WTC11 (cell line): Measurements from ENCODE around the gene PDGFRB. TPM values are rescaled to one million over a fixed set of nuclear protein-coding genes. Genes with fewer than 3 reads are reported as not detected.

Experiments
- ATAC-seq: fragments of 200-7000 bp; cut with Tn5 transposase; 2 replicates; pipeline ENCODE4 v1.10.0; 2021; ENCODE audit warnings: mild to moderate bottlenecking, moderate library complexity
- CTCF ChIA-PET: fragments of 300-600 bp; sonication (Branson Sonifier 250); formaldehyde crosslinking; loops from one replicate; lab custom pipeline; 2021; ENCODE audit warnings: antibody characterized with exemption; lab: Charles Lee
- POLR2A ChIA-PET: fragments of 350-600 bp; sonication (Branson Sonifier 250); formaldehyde crosslinking; loops from one replicate; lab custom pipeline; 2021; ENCODE audit warnings: antibody characterized with exemption; lab: Charles Lee
- DNase-seq: peaks from one replicate; pipeline ENCODE4 v3.0.0; 2021; ENCODE audit warnings: low spot score
- H3K27ac Mint-ChIP-seq: 2 replicates; pipeline ENCODE4 v1.8.0; 2021; ENCODE audit warnings: mixed read lengths
- H3K27me3 Mint-ChIP-seq: 2 replicates; pipeline ENCODE4 v1.8.0; 2021; ENCODE audit warnings: low read depth, mild to moderate bottlenecking, moderate library complexity, mixed read lengths
- H3K36me3 Mint-ChIP-seq: 2 replicates; pipeline ENCODE4 v1.8.0; 2021; ENCODE audit warnings: mixed read lengths
- H3K4me1 Mint-ChIP-seq: 2 replicates; pipeline ENCODE4 v1.8.0; 2022; ENCODE audit warnings: mixed read lengths
- H3K4me3 Mint-ChIP-seq: 2 replicates; pipeline ENCODE4 v1.8.0; 2021; ENCODE audit warnings: mild to moderate bottlenecking, moderate library complexity, mixed read lengths
- H3K9me3 Mint-ChIP-seq: 2 replicates; pipeline ENCODE4 v1.8.0; 2021; ENCODE audit warnings: mixed read lengths
- AFF4 ChIP-seq: sonication (generic); formaldehyde crosslinking; IDR thresholded peaks from 2 replicates; pipeline ENCODE4 v1.8.1; 2023; ENCODE audit warnings: mild to moderate bottlenecking, missing genetic modification reagents, borderline replicate concordance
- AR ChIP-seq: fragments of 250-450 bp; sonication (Bioruptor Pico); IDR thresholded peaks from 2 replicates; pipeline ENCODE4 v1.9.0; 2021; ENCODE audit warnings: mild to moderate bottlenecking
- CREB1 ChIP-seq: sonication (generic); formaldehyde crosslinking; IDR thresholded peaks from 2 replicates; pipeline ENCODE4 v1.8.0; 2023; ENCODE audit warnings: mild to moderate bottlenecking, missing genetic modification reagents
- E2F1 ChIP-seq: sonication (generic); formaldehyde crosslinking; IDR thresholded peaks from 2 replicates; pipeline ENCODE4 v1.8.0; 2022; ENCODE audit warnings: mild to moderate bottlenecking, missing genetic modification reagents
- ERG ChIP-seq: fragments of 250-450 bp; sonication (Bioruptor Pico); IDR thresholded peaks from 2 replicates; pipeline ENCODE4 v1.8.0; 2021; ENCODE audit warnings: mild to moderate bottlenecking
- FOXK1 ChIP-seq: sonication (generic); formaldehyde crosslinking; IDR thresholded peaks from 2 replicates; pipeline ENCODE4 v1.8.0; 2022; ENCODE audit warnings: mild to moderate bottlenecking, moderate library complexity, missing genetic modification reagents
- GRHL2 ChIP-seq: fragments of 250-450 bp; sonication (Bioruptor Pico); IDR thresholded peaks from 2 replicates; pipeline ENCODE4 v1.8.0; 2022; ENCODE audit warnings: mild to moderate bottlenecking, moderate library complexity; ENCODE audit not compliant: insufficient replicate concordance, severe bottlenecking
- GTF2I ChIP-seq: fragments of 250-450 bp; sonication (Bioruptor Pico); conservative IDR thresholded peaks from 2 replicates; pipeline ENCODE4 v1.4.0; 2021; ENCODE audit warnings: mild to moderate bottlenecking
- HMGXB4 ChIP-seq: sonication (generic); formaldehyde crosslinking; IDR thresholded peaks from 2 replicates; pipeline ENCODE4 v1.8.1; 2023; ENCODE audit warnings: mild to moderate bottlenecking, moderate library complexity, missing genetic modification reagents
- IRF2 ChIP-seq: sonication (generic); formaldehyde crosslinking; IDR thresholded peaks from 2 replicates; pipeline ENCODE4 v1.8.0; 2022; ENCODE audit warnings: low read depth, missing genetic modification reagents, borderline replicate concordance
- NFATC4 ChIP-seq: fragments of 250-450 bp; sonication (Bioruptor Pico); IDR thresholded peaks from 2 replicates; pipeline ENCODE4 v1.9.0; 2021; ENCODE audit warnings: mild to moderate bottlenecking
- OVOL2 ChIP-seq: fragments of 250-450 bp; sonication (Bioruptor Pico); IDR thresholded peaks from 2 replicates; pipeline ENCODE4 v1.9.0; 2021; ENCODE audit warnings: mild to moderate bottlenecking, borderline replicate concordance
- SMAD3 ChIP-seq: sonication (generic); formaldehyde crosslinking; IDR thresholded peaks from 2 replicates; pipeline ENCODE4 v1.8.0; 2022; ENCODE audit warnings: missing genetic modification reagents, mild to moderate bottlenecking, borderline replicate concordance
- SP1 ChIP-seq: sonication (generic); formaldehyde crosslinking; conservative IDR thresholded peaks from 2 replicates; pipeline ENCODE4 v1.8.1; 2022; ENCODE audit warnings: missing genetic modification reagents
- TEAD4 ChIP-seq: sonication (generic); formaldehyde crosslinking; IDR thresholded peaks from 2 replicates; pipeline ENCODE4 v1.8.0; 2022; ENCODE audit warnings: mild to moderate bottlenecking, missing genetic modification reagents
- ZNF263 ChIP-seq: sonication (generic); formaldehyde crosslinking; IDR thresholded peaks from 2 replicates; pipeline ENCODE4 v1.8.1; 2022; ENCODE audit warnings: low read depth, mild to moderate bottlenecking, moderate library complexity, missing genetic modification reagents
- ZNF416 ChIP-seq: fragments of 250-450 bp; sonication (Bioruptor Pico); IDR thresholded peaks from 2 replicates; pipeline ENCODE4 v1.9.0; 2021; ENCODE audit warnings: mild to moderate bottlenecking, inconsistent platforms
- ZNF425 ChIP-seq: fragments of 250-450 bp; sonication (Bioruptor Pico); conservative IDR thresholded peaks from 2 replicates; pipeline ENCODE4 v1.9.0; 2021; ENCODE audit warnings: mild to moderate bottlenecking
- ZNF671 ChIP-seq: fragments of 250-450 bp; sonication (Bioruptor Pico); IDR thresholded peaks from 2 replicates; pipeline ENCODE4 v1.8.0; 2021; ENCODE audit warnings: mild to moderate bottlenecking
- total RNA-seq: library from RNA; stranded (reverse); gene quantifications from 3 replicates; pipeline ENCODE4 v1.2.3, GENCODE V29; 2021

The PDGFRB gene
- total RNA-seq, 1 experiment from 2014 or later: 5.1 TPM

GRCh38 chr5:150175076-150175475 is 19.4 kb upstream of the PDGFRB start:
- DNase-seq: no peak
- H3K4me1 Mint-ChIP-seq: no peaks in the 10 kb centered on the region
- POLR2A ChIA-PET: interaction anchor here (1.3 kb wide), 1 partner anchor 38 kb away, joined by 3 read pairs; no protein-coding TSS in a partner anchor
- no peak for TF ChIP-seq CREB1 (CRISPR knock-in tag)
- TF ChIP-seq ZNF263: no peak
- TF ChIP-seq IRF2 (CRISPR knock-in tag): no peak
- no peak for TF ChIP-seq E2F1 (CRISPR knock-in tag)
- no peak for TF ChIP-seq AR
- no peak for TF ChIP-seq FOXK1 (CRISPR knock-in tag)
- no peak for TF ChIP-seq OVOL2 (CRISPR knock-in tag)
- TF ChIP-seq SMAD3 (CRISPR knock-in tag): no peak
- TF ChIP-seq SP1 (CRISPR knock-in tag): no peak
- no peak for TF ChIP-seq GTF2I (CRISPR knock-in tag)
- TF ChIP-seq HMGXB4 (CRISPR knock-in tag): no peak
- TF ChIP-seq NFATC4 (CRISPR knock-in tag): no peak
- TF ChIP-seq GRHL2 (CRISPR knock-in tag): no peak
- TF ChIP-seq AFF4 (CRISPR knock-in tag): no peak
- no peak for TF ChIP-seq ZNF671
- TF ChIP-seq ZNF416: no peak
- TF ChIP-seq ERG (CRISPR knock-in tag): no peak
- no peak for TF ChIP-seq ZNF425 (CRISPR knock-in tag)
- TF ChIP-seq TEAD4 (CRISPR knock-in tag): no peak
- no peaks in the 10 kb centered on the region for H3K9me3 Mint-ChIP-seq
- H3K36me3 Mint-ChIP-seq: no peaks in the 10 kb centered on the region
- no peak overlapping the region for H3K27ac Mint-ChIP-seq
- H3K27me3 Mint-ChIP-seq: peaks cover 42% of the 10 kb centered on the region
- no peak overlapping the region for H3K4me3 Mint-ChIP-seq
- ATAC-seq: no peak
- CTCF ChIA-PET: interaction anchor here (0.6 to 2.5 kb wide), 34 partner anchors 9 to 261 kb away, joined by 3 to 23 read pairs (median 5); partner anchors contain the start of genes ARSI, CDX1 and SLC6A7
